Endometrium (tissue), 2 donors: ENCODE data around the gene KCNJ16.

Experiments used
- FAIRE-seq: peaks from 2 replicates; lab custom pipeline; 2012; peaks lifted over from hg19 to GRCh38; lab: Jason Lieb, UNC
- donor health status: control.
- donor health status: control.

KCNJ16 gene

DNA sequence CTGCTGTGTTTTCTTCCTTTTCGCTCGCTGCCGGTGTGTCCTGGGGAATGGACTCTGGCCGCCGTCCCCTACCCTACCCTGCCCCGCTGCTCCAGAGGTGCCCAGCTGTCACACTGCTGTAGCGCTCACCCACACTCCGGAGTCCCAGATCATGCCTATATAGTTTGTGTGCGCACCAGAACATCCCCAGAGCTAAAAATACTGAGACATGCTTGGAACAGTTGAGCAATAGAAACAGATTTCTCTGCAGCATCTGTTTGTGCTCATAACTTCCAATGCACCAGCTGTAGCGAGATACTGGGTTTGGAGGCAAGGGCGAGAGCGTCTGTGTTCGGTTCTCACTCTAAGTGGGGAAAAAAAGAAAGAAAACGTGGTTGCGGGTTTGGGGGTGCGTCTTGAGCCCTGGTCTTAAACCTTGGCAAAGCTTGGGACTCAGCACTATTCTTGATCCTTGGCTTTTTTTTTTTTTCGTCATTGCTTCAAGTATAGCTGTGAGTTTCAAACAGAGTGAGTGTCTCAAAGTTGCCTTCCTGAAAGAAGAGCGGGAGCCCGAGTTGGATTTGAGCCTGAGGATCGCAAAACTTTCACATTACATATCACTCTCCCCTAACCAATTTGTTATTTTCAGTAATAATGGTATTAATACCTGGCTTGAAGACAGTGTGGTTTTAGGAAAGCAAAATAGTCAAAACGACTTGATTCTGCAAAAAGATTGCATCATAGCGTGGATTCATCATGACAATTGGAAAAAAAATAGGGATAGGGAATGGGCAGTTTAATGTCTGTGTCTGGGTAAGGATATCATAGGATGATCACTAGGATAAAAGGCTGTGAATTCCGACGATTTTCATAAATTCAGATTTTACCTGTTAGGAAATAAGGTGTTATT, 94.9 kb downstream of the KCNJ16 start:
- FAIRE-seq = no peak

DNA sequence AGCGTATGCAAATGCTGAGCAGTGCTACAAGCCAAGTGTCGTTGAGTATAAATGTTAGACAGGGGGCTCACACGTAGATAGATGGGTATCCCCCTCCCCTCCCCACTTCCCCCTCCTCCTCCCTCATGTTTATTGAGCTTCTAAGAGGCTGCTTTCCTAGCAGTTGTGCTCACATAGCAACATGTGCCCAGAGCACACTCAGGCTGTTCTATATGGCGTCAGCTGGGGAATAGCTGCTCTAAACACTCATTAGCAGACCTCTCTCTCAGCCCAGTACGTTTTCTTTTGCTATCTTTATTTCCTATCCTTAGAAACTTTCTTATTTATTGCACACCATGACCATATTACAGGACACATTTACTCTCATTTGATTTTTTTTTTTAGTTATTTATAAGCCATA, 96.1 kb downstream of the KCNJ16 start:
- FAIRE-seq = no peak

DNA sequence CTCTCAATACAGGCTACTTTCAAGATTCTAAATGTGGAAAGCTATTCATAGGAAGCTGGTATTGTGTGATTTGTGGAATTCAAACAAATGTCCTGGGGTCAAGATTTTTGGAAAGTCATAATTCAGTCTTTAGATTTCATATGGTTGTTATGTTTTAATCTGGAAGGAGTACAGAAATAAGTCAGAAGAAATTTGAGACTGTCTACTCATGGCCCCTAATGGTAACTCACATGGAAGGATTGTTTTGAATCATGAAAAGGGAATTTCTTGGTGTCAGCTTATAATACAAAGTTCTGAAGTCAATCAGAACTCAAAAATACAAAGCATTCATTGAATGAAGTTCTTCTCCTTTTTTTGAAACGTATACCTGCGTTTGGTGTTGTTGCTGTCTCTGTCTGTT, 97.4 kb downstream of the KCNJ16 start:
- no peak for FAIRE-seq

DNA sequence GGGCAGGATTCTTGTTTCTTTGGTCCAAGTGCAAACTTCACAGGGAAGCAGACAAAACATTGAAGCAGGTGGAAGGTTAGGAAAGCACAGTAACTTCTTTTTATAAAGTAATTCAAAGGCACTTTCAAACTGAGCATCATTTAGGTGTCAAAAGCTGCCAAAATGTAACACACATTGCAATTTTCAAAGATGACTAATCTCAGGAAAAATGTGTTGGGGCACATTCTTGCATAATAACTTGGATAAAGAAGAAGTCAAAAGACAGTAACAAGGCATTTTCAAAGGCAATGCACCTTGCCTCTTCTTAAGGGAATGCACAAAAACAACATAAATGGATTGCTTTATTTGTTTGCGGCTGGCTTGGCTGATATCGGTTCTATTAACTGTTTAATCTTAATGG, 97.9 kb downstream of the KCNJ16 start:
- no peak for FAIRE-seq

DNA sequence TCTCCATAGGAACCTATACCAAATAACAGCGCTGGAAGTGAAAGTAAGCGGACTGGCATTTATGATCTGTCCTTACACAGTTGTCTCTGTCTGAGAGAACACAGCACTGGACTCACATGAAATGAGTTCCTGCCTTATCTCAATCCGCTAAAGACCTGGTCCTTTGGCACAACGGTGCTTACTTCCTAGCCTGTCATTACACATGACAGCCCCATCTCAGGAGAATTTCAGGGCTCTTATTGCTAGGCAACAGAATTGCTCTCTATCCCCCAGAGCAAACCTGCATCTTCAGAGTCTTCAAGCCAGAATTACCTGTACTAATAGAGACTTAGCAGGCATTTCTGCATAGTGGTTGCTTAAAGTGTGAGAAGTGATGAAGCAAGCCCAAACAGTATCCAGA, 98.7 kb downstream of the KCNJ16 start:
- no peak for FAIRE-seq

DNA sequence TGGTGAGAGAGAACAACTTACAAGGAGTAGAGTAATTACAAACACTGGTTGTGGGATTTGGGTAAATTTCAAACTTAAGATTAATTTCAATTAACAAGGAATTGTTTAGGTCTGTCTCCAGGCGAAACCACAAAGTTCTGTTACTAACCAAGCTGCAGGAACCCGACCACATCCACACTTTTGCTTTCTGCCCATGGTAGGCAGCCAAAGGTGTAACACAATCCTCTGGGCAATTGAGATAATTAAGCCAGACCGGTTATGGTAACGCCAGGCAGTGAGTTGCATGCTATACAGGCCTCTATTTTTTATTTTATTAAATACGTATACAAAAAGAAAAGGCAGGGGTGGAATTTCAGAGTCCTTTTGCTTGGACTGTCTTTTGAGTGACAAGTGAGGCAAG, 106.4 kb downstream of the KCNJ16 start:
- no peak for FAIRE-seq

DNA sequence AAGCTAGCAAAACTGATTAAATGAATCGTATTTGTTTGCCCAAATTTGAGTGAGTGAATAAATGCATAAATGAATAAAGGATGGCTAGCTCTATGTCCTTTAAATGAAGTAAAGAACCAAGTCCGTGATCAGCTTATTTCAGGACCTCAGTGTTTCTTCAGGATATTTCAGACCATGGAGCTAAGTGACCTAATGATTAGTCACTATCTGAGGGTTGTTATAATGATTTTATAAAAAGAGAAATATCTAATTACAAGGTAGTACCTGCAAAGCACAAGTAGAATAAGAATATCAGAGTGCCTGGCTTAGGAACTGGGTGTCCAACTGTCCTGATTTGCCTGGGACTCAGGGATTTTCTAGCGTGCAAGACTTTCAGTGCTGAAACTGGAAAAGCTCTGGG, 106.8 kb downstream of the KCNJ16 start:
- no peak for FAIRE-seq

DNA sequence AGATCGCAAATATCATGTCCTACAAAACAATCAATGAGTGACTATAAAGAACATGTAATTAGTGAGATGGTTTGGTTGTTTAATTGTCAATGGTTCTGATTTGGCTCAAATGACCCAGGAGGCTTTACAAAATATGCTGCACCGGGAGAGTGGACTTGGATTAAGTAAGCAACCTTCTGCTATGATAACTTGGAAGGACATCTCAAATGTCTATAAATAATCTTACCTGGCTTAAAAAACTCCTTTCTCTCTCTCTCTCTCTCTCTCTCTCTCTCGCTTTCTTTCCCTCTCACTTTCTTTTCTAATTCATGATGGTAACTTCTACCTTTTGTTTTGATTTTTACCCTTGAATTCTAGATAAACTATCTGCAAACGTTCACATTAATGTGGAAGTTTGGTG, 108.5 kb downstream of the KCNJ16 start:
- no peak for FAIRE-seq

DNA sequence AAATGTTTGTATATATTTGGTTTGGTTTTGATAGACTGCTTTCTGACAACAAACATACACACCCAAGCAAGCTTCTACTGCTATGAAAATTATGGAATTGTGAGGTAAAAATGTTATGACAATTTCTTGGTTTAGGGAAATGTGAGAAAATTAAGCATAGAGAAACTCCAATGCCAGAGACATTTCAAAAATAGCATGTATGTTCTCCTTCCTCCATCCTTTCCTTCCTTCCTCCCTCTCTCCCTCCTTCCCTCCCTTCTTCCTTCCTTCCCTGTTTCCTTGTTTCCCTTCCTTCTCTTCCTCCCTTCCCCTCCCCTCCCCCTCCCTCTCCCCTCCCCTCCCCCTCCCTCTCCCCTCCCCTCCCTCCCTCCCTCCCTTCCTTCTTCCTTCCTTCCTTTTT, 109.2 kb downstream of the KCNJ16 start:
- no peak for FAIRE-seq

DNA sequence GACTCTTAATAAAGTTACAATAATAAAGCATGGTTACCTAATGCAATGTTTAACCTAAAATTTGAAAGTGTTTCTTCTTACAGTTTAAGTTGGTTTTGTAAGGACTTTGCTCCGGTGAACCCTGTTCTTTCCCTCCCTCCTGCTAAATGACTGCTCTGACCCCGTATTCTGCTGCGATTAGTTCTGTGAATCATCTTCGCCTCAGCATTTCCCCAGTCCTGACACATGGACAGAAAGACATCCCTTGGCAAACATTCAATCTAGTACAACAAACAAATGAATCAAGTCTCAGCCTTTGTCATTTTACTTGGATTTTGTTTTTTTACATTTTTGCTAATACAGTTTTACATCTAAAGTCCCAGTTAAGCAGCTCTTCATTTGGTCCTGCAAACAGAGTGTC, 109.7 kb downstream of the KCNJ16 start:
- FAIRE-seq = no peak
